ENCODE data around the gene CAPN1. TPM values are rescaled to one million over a fixed set of nuclear protein-coding genes. Genes with fewer than 3 reads are reported as not detected.

Gene CAPN1
- polyA plus RNA-seq, 1 donor from 2014 or later = 102 TPM

- Histone ChIP-seq H3K36me3 (ENCODE audit: insufficient read depth, low read length) (no peaks in the 10 kb centered on the region), H3K27me3 (ENCODE audit: insufficient read depth, low read depth, low read length) (no peaks in the 10 kb centered on the region), H3K9me2 (ENCODE audit: insufficient read depth, low read length) (no peaks in the 10 kb centered on the region), H4K20me1 (ENCODE audit: insufficient read depth) (no peaks in the 10 kb centered on the region), H3K4me2 (ENCODE audit: low read length) (no peak overlapping the region), H2AFZ (ENCODE audit: low read depth, low read length) (no peak overlapping the region), H3K9me3 (ENCODE audit: low read length) (no peaks in the 10 kb centered on the region), H3K9ac (ENCODE audit: low read length) (no peak overlapping the region), H3K4me3 (ENCODE audit: low read length) (no peak overlapping the region), H3K79me2 (replicated peaks; ENCODE audit: insufficient read depth, low read length) (no peaks in the 10 kb centered on the region), H3K27ac (ENCODE audit: low read length) (no peak overlapping the region), H3F3A (ENCODE audit: insufficient read depth, low read length, poor library complexity, severe bottlenecking) (no peaks in the 10 kb centered on the region)
- TF ChIP-seq POLR2AphosphoS5 (IDR thresholded peaks at IDR 0.05) = no peak
- no peak for TF ChIP-seq SMC3 (conservative IDR thresholded peaks at IDR 0.05; ENCODE audit: poor library complexity)
- no peak for TF ChIP-seq EP300 (conservative IDR thresholded peaks at IDR 0.05; ENCODE audit: poor library complexity, severe bottlenecking)
- TF ChIP-seq CTCF (IDR thresholded peaks at IDR 0.05; ENCODE audit: poor library complexity, severe bottlenecking) = no peak
- TF ChIP-seq RAD21 (conservative IDR thresholded peaks at IDR 0.05) = no peak
- no peak for TF ChIP-seq TAF1 (IDR thresholded peaks at IDR 0.05; ENCODE audit: low read depth)
- TF ChIP-seq MXI1 (conservative IDR thresholded peaks at IDR 0.05; ENCODE audit: poor library complexity, severe bottlenecking) = no peak
- no peak for TF ChIP-seq EZH2 (IDR thresholded peaks at IDR 0.05; ENCODE audit: borderline replicate concordance, insufficient read depth, low read length, poor library complexity, severe bottlenecking)
- no peak for TF ChIP-seq REST (IDR thresholded peaks at IDR 0.05; ENCODE audit: borderline replicate concordance)
Measured at GRCh38 chr11:65169164-65169641, 12.5 kb upstream of the CAPN1 start.

GRCh38 chr11:65170058-65170534 lies 11.6 kb upstream of the CAPN1 start, which contains the start of gene SPDYC:
TSS of gene SPDYC (plus strand) at chr11:65170233. CDS start at chr11:65171358, 1,125 bp downstream.
- Histone ChIP-seq H3F3A (ENCODE audit: insufficient read depth, low read length, poor library complexity, severe bottlenecking) (no peaks in the 10 kb centered on the region), H3K4me3 (ENCODE audit: low read length) (no peak within 1 kb of the TSS), H3K4me2 (ENCODE audit: low read length) (no peak within 1 kb of the TSS), H4K20me1 (ENCODE audit: insufficient read depth) (no peaks in the 10 kb centered on the region), H3K9ac (ENCODE audit: low read length) (no peak within 1 kb of the TSS), H3K27ac (ENCODE audit: low read length) (no peak within 1 kb of the TSS), H3K79me2 (replicated peaks; ENCODE audit: insufficient read depth, low read length) (no peaks in the 10 kb centered on the region), H3K27me3 (ENCODE audit: insufficient read depth, low read depth, low read length) (no peaks in the 10 kb centered on the region), H2AFZ (ENCODE audit: low read depth, low read length) (no peak within 1 kb of the TSS), H3K36me3 (ENCODE audit: insufficient read depth, low read length) (no peaks in the 10 kb centered on the region), H3K9me2 (ENCODE audit: insufficient read depth, low read length) (no peaks in the 10 kb centered on the region), H3K9me3 (ENCODE audit: low read length) (no peaks in the 10 kb centered on the region)
- TF ChIP-seq MXI1 (conservative IDR thresholded peaks at IDR 0.05; ENCODE audit: poor library complexity, severe bottlenecking) (no peak), POLR2AphosphoS5 (IDR thresholded peaks at IDR 0.05) (no peak), RAD21 (conservative IDR thresholded peaks at IDR 0.05) (no peak), EP300 (conservative IDR thresholded peaks at IDR 0.05; ENCODE audit: poor library complexity, severe bottlenecking) (no peak), TAF1 (IDR thresholded peaks at IDR 0.05; ENCODE audit: low read depth) (no peak), SMC3 (conservative IDR thresholded peaks at IDR 0.05; ENCODE audit: poor library complexity) (no peak), EZH2 (IDR thresholded peaks at IDR 0.05; ENCODE audit: borderline replicate concordance, insufficient read depth, low read length, poor library complexity, severe bottlenecking) (no peak), CTCF (IDR thresholded peaks at IDR 0.05; ENCODE audit: poor library complexity, severe bottlenecking) (no peak)
